GM23338 (cell line): Measurements from ENCODE around the gene JAG2. TPM values are rescaled to one million over a fixed set of nuclear protein-coding genes. Genes with fewer than 3 reads are reported as not detected.

Experiments
- ATAC-seq: fragments of 200-7000 bp; cut with Tn5 transposase; 3 replicates; pipeline ENCODE4 v1.9.1; 2020
- DNase-seq: peaks from one replicate; pipeline ENCODE4 v3.0.0-alpha.2; 2015; ENCODE audit warnings: low spot score
- H2AFZ ChIP-seq: fragments of 200-600 bp; sonication (generic); 2 replicates; pipeline ENCODE4 v1.8.0; 2016; ENCODE audit warnings: antibody characterized with exemption, mild to moderate bottlenecking, moderate library complexity
- H3F3A ChIP-seq: fragments of 200-600 bp; sonication (generic); replicated peaks from 2 replicates; pipeline ENCODE4 v1.8.0; 2017; ENCODE audit warnings: antibody characterized with exemption, mixed run types, low read depth
- H3K27ac ChIP-seq: fragments of 200-600 bp; sonication (generic); 2 replicates; pipeline ENCODE4 v1.6.1; 2016; ENCODE audit warnings: low read depth
- H3K27me3 ChIP-seq: fragments of 200-600 bp; sonication (generic); 2 replicates; pipeline ENCODE4 v1.8.0; 2016; ENCODE audit warnings: mild to moderate bottlenecking, mixed run types, moderate library complexity; ENCODE audit not compliant: insufficient read depth
- H3K36me3 ChIP-seq: fragments of 200-600 bp; sonication (generic); 2 replicates; pipeline ENCODE4 v1.8.0; 2016; ENCODE audit warnings: mild to moderate bottlenecking; ENCODE audit not compliant: insufficient read depth
- H3K4me1 ChIP-seq: fragments of 200-600 bp; sonication (generic); 2 replicates; pipeline ENCODE4 v1.8.0; 2016; ENCODE audit warnings: mild to moderate bottlenecking, moderate library complexity; ENCODE audit not compliant: insufficient read depth
- H3K4me2 ChIP-seq: fragments of 200-600 bp; sonication (generic); 2 replicates; pipeline ENCODE4 v1.7.1; 2017; ENCODE audit warnings: mixed run types
- H3K4me3 ChIP-seq: fragments of 200-600 bp; sonication (generic); 2 replicates; pipeline ENCODE4 v1.6.1; 2016; ENCODE audit warnings: mixed run types
- H3K79me2 ChIP-seq: fragments of 200-600 bp; sonication (generic); replicated peaks from 2 replicates; pipeline ENCODE4 v1.8.0; 2017; ENCODE audit warnings: mild to moderate bottlenecking; ENCODE audit not compliant: insufficient read depth
- H3K9me2 ChIP-seq: fragments of 200-600 bp; sonication (generic); 2 replicates; pipeline ENCODE4 v1.8.0; 2017; ENCODE audit not compliant: insufficient read depth
- H4K20me1 ChIP-seq: fragments of 200-600 bp; sonication (generic); replicated peaks from 2 replicates; pipeline ENCODE4 v1.8.0; 2017; ENCODE audit warnings: mild to moderate bottlenecking; ENCODE audit not compliant: insufficient read depth
- H3K27ac Mint-ChIP-seq: 2 replicates; pipeline ENCODE4 v1.8.0; 2020; ENCODE audit warnings: inconsistent platforms, mild to moderate bottlenecking, moderate library complexity, mixed read lengths
- H3K27me3 Mint-ChIP-seq: 3 replicates; pipeline ENCODE4 v1.8.0; 2022; ENCODE audit warnings: low read depth, mild to moderate bottlenecking, moderate library complexity, mixed read lengths, inconsistent platforms; ENCODE audit not compliant: insufficient read depth, poor library complexity
- H3K36me3 Mint-ChIP-seq: 3 replicates; pipeline ENCODE4 v1.8.0; 2021; ENCODE audit warnings: low read depth, mild to moderate bottlenecking, inconsistent platforms, moderate library complexity, mixed read lengths
- H3K4me1 Mint-ChIP-seq: 3 replicates; pipeline ENCODE4 v1.8.0; 2020; ENCODE audit warnings: mild to moderate bottlenecking, inconsistent platforms, mixed read lengths
- H3K4me3 Mint-ChIP-seq: 3 replicates; pipeline ENCODE4 v1.8.0; 2021; ENCODE audit warnings: moderate library complexity, mild to moderate bottlenecking, inconsistent platforms, mixed read lengths
- H3K9me3 Mint-ChIP-seq: 3 replicates; pipeline ENCODE4 v1.8.0; 2020; ENCODE audit warnings: moderate library complexity, mild to moderate bottlenecking, inconsistent platforms, mixed read lengths
- CREB1 ChIP-seq: fragments of 250-450 bp; sonication (Bioruptor Pico); IDR thresholded peaks from 2 replicates; pipeline ENCODE4 v1.5.0; 2020; ENCODE audit warnings: low read depth, mild to moderate bottlenecking, moderate library complexity
- EZH2 ChIP-seq: fragments of 200-600 bp; sonication (generic); IDR thresholded peaks from one replicate; pipeline ENCODE4 v1.8.0; 2017; ENCODE audit warnings: antibody characterized with exemption, mild to moderate bottlenecking, low read depth; ENCODE audit not compliant: unreplicated experiment
- EZH2phosphoT487 ChIP-seq: fragments of 200-600 bp; sonication (generic); IDR thresholded peaks from one replicate; pipeline ENCODE4 v1.8.1; 2018; ENCODE audit warnings: antibody characterized with exemption; ENCODE audit not compliant: unreplicated experiment
- STAT1 ChIP-seq: IDR thresholded peaks from one replicate; pipeline ENCODE4 v1.6.1; 2016; ENCODE audit warnings: antibody characterized with exemption; ENCODE audit not compliant: unreplicated experiment
- ZNF331 ChIP-seq: fragments of 250-450 bp; sonication (Bioruptor Pico); IDR thresholded peaks from 2 replicates; pipeline ENCODE4 v1.5.0; 2020; ENCODE audit warnings: low read depth, mild to moderate bottlenecking, moderate library complexity
- polyA plus RNA-seq: library from polyadenylated mRNA; unstranded; fragments of >200 nt; fragmentation: Nextera tagmentation; extraction: Ambion mirVana; gene quantifications from 2 replicates; pipeline ENCODE4 v1.2.1, GENCODE V29; 2016
- total RNA-seq: library from RNA; depleted of rRNA; stranded (reverse); fragments of >200 nt; shearing (Covaris generic); gene quantifications from 2 replicates; pipeline ENCODE4 v1.2.3, GENCODE V29; 2014
- TF ChIP-seq, protein P1 (sequence below): IDR thresholded peaks from 2 replicates; pipeline ENCODE4 v1.6.1; 2016; ENCODE audit warnings: antibody characterized with exemption
- TF ChIP-seq, protein P2 (sequence below), 2 experiments: fragments of 200-600 bp in 1 of 2; sonication (generic) in 1 of 2; conservative IDR thresholded peaks; 2 replicates each; pipeline versions ENCODE4 v1.5.1 to v1.6.1; 2016 to 2017; ENCODE audit warnings: antibody characterized with exemption in 2 of 2, low read depth in 2 of 2, mild to moderate bottlenecking in 2 of 2, moderate library complexity in 1 of 2
- TF ChIP-seq, protein P3 (sequence below): fragments of 250-450 bp; sonication (Bioruptor Pico); IDR thresholded peaks from 2 replicates; pipeline ENCODE4 v1.5.0; 2020; ENCODE audit warnings: mild to moderate bottlenecking, moderate library complexity

The JAG2 gene
- total and polyA plus RNA-seq, 2 experiments from 2014 or later = 1.9 to 10.3 TPM

DNA sequence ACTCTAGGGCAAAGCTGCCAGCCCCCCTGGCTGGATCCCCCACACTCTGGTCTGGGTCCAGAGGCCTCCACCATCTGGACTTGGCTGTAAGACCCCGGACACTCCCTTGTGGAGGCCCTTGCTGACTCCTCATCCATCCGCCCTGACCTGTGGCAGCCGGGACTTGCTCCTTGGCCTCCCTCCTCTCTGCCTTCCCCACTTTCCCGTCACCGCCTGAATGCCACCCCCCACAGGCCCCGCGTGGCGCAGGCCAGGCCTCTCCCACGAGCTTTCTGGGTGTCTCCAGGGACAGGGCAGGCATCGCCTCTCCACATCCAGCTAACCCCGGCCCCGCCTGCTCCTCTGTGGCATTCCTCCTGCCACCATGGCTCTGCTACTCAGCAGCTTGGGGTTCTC is 14.1 kb downstream of the JAG2 start (continued):
- TF ChIP-seq, protein P1, sequence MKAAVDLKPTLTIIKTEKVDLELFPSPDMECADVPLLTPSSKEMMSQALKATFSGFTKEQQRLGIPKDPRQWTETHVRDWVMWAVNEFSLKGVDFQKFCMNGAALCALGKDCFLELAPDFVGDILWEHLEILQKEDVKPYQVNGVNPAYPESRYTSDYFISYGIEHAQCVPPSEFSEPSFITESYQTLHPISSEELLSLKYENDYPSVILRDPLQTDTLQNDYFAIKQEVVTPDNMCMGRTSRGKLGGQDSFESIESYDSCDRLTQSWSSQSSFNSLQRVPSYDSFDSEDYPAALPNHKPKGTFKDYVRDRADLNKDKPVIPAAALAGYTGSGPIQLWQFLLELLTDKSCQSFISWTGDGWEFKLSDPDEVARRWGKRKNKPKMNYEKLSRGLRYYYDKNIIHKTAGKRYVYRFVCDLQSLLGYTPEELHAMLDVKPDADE = no peak
- TF ChIP-seq, protein P2, sequence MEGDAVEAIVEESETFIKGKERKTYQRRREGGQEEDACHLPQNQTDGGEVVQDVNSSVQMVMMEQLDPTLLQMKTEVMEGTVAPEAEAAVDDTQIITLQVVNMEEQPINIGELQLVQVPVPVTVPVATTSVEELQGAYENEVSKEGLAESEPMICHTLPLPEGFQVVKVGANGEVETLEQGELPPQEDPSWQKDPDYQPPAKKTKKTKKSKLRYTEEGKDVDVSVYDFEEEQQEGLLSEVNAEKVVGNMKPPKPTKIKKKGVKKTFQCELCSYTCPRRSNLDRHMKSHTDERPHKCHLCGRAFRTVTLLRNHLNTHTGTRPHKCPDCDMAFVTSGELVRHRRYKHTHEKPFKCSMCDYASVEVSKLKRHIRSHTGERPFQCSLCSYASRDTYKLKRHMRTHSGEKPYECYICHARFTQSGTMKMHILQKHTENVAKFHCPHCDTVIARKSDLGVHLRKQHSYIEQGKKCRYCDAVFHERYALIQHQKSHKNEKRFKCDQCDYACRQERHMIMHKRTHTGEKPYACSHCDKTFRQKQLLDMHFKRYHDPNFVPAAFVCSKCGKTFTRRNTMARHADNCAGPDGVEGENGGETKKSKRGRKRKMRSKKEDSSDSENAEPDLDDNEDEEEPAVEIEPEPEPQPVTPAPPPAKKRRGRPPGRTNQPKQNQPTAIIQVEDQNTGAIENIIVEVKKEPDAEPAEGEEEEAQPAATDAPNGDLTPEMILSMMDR (conservative IDR thresholded peaks at IDR 0.05; ENCODE audit: low read depth in 2 of 2) = no peak
- no peak for TF ChIP-seq ZNF331 (CRISPR knock-in tag)
- TF ChIP-seq EZH2phosphoT487 = no peak

DNA sequence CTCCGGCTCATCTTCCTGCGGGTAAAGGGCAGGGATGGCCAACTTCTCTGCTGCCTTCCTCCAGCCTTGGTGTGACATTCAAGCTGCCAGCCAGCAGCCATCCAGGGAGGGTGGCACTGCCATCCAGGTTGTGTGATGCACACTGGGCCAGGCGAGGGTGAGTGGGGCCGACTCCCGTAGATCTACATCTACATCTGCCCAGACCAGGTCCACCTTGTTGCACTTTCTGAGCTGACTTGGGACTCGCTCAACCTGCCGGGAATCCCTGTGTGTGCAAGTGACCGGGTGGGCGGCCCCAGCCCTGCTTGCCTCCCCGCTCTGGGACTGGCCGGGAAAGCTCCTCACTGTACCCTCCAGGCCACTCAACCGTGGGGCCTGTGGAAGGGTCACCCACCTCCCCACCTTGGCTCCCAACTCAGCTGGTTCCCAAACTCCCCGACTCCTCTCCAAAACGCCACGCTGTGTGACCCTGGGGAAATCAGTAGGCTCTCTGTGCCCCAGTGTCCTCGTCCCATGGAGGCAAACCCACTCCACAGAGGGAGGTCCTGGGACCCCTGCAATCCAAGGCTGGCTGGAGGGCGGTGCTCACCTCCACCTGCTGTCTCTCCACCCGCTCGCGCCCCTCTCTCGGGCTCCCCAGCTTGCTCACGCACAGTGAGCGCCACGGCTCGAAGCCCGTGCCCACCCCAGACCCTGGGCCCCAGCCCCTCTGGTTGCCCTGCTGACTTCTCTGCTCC is 14.7 kb downstream of the JAG2 start:
- no peak for DNase-seq
- no peak overlapping the region for H3K4me3 Mint-ChIP-seq
- H3K27ac Mint-ChIP-seq = no peak overlapping the region
- TF ChIP-seq, protein P2 (conservative IDR thresholded peaks at IDR 0.05; ENCODE audit: low read depth in 2 of 2) = no peak
- TF ChIP-seq, protein P1 = no peak
- TF ChIP-seq, protein P3, sequence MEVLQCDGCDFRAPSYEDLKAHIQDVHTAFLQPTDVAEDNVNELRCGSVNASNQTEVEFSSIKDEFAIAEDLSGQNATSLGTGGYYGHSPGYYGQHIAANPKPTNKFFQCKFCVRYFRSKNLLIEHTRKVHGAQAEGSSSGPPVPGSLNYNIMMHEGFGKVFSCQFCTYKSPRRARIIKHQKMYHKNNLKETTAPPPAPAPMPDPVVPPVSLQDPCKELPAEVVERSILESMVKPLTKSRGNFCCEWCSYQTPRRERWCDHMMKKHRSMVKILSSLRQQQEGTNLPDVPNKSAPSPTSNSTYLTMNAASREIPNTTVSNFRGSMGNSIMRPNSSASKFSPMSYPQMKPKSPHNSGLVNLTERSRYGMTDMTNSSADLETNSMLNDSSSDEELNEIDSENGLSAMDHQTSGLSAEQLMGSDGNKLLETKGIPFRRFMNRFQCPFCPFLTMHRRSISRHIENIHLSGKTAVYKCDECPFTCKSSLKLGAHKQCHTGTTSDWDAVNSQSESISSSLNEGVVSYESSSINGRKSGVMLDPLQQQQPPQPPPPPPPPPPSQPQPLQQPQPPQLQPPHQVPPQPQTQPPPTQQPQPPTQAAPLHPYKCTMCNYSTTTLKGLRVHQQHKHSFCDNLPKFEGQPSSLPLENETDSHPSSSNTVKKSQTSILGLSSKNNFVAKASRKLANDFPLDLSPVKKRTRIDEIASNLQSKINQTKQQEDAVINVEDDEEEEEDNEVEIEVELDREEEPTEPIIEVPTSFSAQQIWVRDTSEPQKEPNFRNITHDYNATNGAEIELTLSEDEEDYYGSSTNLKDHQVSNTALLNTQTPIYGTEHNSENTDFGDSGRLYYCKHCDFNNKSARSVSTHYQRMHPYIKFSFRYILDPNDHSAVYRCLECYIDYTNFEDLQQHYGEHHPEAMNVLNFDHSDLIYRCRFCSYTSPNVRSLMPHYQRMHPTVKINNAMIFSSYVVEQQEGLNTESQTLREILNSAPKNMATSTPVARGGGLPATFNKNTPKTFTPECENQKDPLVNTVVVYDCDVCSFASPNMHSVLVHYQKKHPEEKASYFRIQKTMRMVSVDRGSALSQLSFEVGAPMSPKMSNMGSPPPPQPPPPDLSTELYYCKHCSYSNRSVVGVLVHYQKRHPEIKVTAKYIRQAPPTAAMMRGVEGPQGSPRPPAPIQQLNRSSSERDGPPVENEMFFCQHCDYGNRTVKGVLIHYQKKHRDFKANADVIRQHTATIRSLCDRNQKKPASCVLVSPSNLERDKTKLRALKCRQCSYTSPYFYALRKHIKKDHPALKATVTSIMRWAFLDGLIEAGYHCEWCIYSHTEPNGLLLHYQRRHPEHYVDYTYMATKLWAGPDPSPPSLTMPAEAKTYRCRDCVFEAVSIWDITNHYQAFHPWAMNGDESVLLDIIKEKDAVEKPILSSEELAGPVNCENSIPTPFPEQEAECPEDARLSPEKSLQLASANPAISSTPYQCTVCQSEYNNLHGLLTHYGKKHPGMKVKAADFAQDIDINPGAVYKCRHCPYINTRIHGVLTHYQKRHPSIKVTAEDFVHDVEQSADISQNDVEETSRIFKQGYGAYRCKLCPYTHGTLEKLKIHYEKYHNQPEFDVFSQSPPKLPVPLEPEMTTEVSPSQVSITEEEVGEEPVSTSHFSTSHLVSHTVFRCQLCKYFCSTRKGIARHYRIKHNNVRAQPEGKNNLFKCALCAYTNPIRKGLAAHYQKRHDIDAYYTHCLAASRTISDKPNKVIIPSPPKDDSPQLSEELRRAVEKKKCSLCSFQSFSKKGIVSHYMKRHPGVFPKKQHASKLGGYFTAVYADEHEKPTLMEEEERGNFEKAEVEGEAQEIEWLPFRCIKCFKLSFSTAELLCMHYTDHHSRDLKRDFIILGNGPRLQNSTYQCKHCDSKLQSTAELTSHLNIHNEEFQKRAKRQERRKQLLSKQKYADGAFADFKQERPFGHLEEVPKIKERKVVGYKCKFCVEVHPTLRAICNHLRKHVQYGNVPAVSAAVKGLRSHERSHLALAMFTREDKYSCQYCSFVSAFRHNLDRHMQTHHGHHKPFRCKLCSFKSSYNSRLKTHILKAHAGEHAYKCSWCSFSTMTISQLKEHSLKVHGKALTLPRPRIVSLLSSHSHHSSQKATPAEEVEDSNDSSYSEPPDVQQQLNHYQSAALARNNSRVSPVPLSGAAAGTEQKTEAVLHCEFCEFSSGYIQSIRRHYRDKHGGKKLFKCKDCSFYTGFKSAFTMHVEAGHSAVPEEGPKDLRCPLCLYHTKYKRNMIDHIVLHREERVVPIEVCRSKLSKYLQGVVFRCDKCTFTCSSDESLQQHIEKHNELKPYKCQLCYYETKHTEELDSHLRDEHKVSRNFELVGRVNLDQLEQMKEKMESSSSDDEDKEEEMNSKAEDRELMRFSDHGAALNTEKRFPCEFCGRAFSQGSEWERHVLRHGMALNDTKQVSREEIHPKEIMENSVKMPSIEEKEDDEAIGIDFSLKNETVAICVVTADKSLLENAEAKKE (CRISPR knock-in tag) = no peak
- TF ChIP-seq STAT1 (no peak), CREB1 (no peak), EZH2 (no peak), ZNF331 (CRISPR knock-in tag) (no peak)

More for the DNA sequence above, 14.7 kb downstream of the JAG2 start:
- Histone ChIP-seq H3K4me2 (no peak overlapping the region), H2AFZ (no peak overlapping the region), H3K9me2 (no peaks in the 10 kb centered on the region), H3K79me2 (no peaks in the 10 kb centered on the region), H3F3A (no peaks in the 10 kb centered on the region), H3K36me3 (no peaks in the 10 kb centered on the region), H4K20me1 (no peaks in the 10 kb centered on the region), H3K4me3 (no peak overlapping the region), H3K27me3 (no peaks in the 10 kb centered on the region), H3K27ac (no peak overlapping the region), H3K4me1 (no peaks in the 10 kb centered on the region)
- Mint-ChIP-seq H3K9me3 (no peaks in the 10 kb centered on the region), H3K4me1 (peaks cover 2% of the 10 kb centered on the region; the same call in 1 of the 3 replicates), H3K36me3 (no peaks in the 10 kb centered on the region), H3K27me3 (peaks cover 12% of the 10 kb centered on the region)
- ATAC-seq = no peak
